ENCODE measurements around the gene AHDC1. TPM values are rescaled to one million over a fixed set of nuclear protein-coding genes. Genes with fewer than 3 reads are reported as not detected.

The AHDC1 gene
- total and polyA plus RNA-seq, 9 of the 15 experiments (the other 6 are each of a cell fraction or from before 2014, with no cell fraction given), result 0.21 to 36.4 (median 4.7) TPM

DNA sequence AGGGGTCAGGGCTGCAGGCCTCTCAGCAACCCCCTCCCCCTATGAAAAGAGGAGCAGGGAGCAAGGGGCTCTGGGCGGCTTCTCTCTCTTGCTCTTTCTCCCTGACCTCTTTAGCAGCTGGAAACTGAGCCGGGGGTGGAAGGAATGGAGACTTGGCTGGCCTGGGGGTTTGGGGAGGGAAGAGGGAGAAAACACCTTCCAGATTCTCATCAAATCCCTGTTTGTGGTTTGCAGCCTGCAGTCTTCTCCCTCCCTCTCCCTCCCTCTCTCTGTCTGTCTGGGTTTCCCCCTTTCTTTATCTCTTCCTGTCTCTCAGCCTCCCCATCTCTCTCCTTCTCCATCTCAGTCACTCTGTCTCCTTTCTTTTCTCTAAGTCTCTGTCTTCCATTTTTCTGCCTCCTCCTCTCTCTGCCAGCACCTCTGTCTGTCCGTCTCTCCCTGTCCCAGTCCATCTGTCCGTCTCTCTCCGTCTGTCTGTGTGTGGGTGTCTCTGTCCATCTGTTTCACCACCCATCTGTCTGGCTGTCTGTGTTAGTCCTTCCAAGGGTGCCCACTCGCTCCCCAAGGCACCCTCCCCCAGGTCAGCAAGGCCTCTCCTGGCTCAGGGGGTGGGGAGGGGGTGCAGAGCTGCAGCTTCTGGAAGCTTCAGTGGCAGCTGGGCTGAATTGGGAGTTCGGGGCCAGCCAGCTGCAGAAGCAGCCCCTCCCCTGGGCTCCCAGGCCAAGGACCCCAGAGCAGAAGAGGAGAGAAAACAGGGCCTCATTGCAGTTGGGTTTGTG lies 6.2 kb downstream of the AHDC1 start (continued):
- TF ChIP-seq, protein P1, sequence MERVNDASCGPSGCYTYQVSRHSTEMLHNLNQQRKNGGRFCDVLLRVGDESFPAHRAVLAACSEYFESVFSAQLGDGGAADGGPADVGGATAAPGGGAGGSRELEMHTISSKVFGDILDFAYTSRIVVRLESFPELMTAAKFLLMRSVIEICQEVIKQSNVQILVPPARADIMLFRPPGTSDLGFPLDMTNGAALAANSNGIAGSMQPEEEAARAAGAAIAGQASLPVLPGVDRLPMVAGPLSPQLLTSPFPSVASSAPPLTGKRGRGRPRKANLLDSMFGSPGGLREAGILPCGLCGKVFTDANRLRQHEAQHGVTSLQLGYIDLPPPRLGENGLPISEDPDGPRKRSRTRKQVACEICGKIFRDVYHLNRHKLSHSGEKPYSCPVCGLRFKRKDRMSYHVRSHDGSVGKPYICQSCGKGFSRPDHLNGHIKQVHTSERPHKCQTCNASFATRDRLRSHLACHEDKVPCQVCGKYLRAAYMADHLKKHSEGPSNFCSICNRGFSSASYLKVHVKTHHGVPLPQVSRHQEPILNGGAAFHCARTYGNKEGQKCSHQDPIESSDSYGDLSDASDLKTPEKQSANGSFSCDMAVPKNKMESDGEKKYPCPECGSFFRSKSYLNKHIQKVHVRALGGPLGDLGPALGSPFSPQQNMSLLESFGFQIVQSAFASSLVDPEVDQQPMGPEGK (CRISPR knock-in tag; IDR thresholded peaks at IDR 0.05; ENCODE audit: borderline replicate concordance), result no peak
- no peak for TF ChIP-seq TSC22D4 (tag; IDR thresholded peaks at IDR 0.05)
- TF ChIP-seq ZNF23 (CRISPR knock-in tag; IDR thresholded peaks at IDR 0.05), result no peak
- TF ChIP-seq RBM34 (IDR thresholded peaks at IDR 0.05; ENCODE audit: borderline replicate concordance, insufficient read depth, low read length), result no peak
- no peak for TF ChIP-seq TBP (optimal IDR thresholded peaks at IDR 0.05; ENCODE audit: low read depth, low read length)
- TF ChIP-seq PHF8 (IDR thresholded peaks at IDR 0.05; ENCODE audit: borderline replicate concordance, low read length), result no peak
- no peak for TF ChIP-seq NFXL1 (CRISPR knock-in tag; IDR thresholded peaks at IDR 0.05)
- TF ChIP-seq C11orf30 (IDR thresholded peaks at IDR 0.05; ENCODE audit: low read depth), result no peak
- no peak for TF ChIP-seq ZNF77 (CRISPR knock-in tag; IDR thresholded peaks at IDR 0.05)
- no peak for TF ChIP-seq NR1H2 (CRISPR knock-in tag; IDR thresholded peaks at IDR 0.05)
- peak; percentile 43; the same call in 1 of the 2 replicates for TF ChIP-seq VEZF1 (CRISPR knock-in tag; IDR thresholded peaks at IDR 0.05)
- no peak for TF ChIP-seq ZNF644 (tag; IDR thresholded peaks at IDR 0.05; ENCODE audit: low read depth)
- no peak for TF ChIP-seq RBM22 (IDR thresholded peaks at IDR 0.05; ENCODE audit: low read depth, low read length, poor library complexity, severe bottlenecking)
- TF ChIP-seq CBFA2T3 (IDR thresholded peaks at IDR 0.05), result no peak

Measured in K562 (cell line).